NCI-H2196 (cell line): ENCODE results near the gene CACNB2.
"Not testable (repeated sequence)": the region's sequence is repeated elsewhere in the genome, so short reads cannot be mapped to it uniquely, and the experiment has no call there.

Experiments
- DNase-seq: peaks from one replicate; lab custom pipeline; 2025; ENCODE audit not compliant: unreplicated experiment; lab: John Stamatoyannopoulos, UW

Gene CACNB2

DNA sequence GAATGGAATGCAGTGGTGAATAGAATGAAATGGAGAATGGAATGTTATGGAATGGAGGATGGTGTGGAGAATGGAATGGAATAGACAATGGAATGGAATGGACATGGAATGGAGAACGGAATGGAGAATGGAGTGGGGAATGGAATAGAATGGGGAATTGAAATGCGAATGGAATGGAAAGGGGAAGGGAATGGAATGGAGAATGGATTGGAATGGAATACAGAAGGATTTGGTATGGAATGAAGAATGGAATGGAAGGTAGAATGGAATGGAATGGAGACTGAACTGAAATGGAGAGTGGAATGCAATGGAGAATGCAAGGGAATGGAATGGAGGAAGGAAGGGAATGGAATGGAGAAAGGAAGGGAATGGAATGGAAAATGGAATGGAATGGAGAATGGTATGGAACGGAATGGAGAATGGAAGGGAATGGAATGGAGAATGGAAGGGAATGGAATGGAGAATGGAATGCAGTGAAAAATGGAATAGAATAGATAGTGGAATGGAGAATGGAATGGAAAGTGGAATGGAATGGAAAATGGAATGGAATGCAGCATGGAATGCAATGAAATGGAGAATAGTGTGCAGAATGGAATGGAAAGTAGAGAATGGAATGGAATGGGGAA is 416.4 kb downstream of the CACNB2 start:
- no peak for DNase-seq

DNA sequence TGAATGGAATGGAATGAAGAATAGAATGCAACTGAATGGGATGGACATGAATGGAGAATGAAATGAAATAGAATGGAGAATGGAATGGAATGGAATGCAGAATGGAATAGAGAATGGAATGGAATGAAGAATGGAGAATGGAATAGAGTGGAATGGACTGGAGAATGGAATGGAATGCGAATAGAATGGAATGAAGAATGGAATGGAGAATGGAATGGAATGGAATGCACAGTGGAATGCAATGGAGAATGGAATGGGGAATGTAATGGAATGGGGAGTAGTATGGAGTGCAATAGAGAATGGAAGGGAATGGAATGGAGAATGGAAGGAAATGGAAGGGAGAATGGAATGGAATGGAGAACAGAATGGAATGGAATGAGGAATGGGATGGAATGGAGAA is 417.7 kb downstream of the CACNB2 start:
- no peak for DNase-seq

GRCh38 chr10:18561861-18562551 is 421.8 kb downstream of the CACNB2 start:
- DNase-seq, result no peak

GRCh38 chr10:18563003-18563726 is 422.9 kb downstream of the CACNB2 start:
- no peak for DNase-seq

DNA sequence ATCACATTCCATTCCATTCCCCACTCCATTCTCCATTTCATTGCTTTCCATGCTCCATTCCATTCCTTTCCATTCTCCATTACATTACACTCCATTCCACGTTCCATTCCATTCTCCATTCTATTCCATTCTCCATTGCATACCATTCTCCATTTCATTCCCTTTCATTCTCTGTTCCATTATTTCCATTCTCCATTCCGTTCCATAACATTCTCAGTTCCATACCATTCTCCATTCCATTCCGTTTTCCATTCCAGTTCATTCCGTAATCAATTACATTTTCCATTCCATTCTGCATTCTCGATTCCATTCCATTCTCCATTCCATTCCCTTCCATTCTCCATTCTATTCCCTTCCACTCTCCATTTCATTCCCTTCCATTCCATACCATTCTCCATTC is 424.8 kb downstream of the CACNB2 start:
- DNase-seq, result no peak

- DNase-seq, result no peak
These were observed 426.0 kb downstream of the CACNB2 start for GRCh38 chr10:18566177-18566576.

- DNase-seq, result no peak
These were observed 427.2 kb downstream of the CACNB2 start for GRCh38 chr10:18567343-18567856.

GRCh38 chr10:18570386-18570785 is 430.2 kb downstream of the CACNB2 start:
- DNase-seq, result not testable (repeated sequence)

DNA sequence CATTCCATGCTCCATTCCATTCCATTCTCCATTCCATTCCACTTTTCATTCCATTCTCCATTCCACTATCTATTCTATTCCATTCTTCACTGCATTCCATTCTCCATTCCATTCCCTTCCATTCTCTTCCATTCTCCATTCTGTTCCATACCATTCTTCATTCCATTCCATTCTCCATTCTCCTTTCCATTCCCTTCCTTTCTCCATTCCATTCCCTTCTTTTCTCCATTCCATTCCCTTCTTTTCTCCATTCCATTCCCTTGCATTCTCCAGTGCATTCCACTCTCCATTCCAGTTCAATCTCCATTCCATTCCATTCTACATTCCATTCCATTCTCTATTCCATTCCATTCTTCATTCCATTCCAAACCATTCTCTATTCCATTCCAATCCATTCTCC is 430.9 kb downstream of the CACNB2 start:
- DNase-seq, result no peak

GRCh38 chr10:18571780-18572179 is 431.6 kb downstream of the CACNB2 start:
- no peak for DNase-seq

- no peak for DNase-seq
These were observed 432.8 kb downstream of the CACNB2 start for GRCh38 chr10:18572959-18573561.

GRCh38 chr10:18576586-18576985 is 436.4 kb downstream of the CACNB2 start:
- DNase-seq, result no peak

DNA sequence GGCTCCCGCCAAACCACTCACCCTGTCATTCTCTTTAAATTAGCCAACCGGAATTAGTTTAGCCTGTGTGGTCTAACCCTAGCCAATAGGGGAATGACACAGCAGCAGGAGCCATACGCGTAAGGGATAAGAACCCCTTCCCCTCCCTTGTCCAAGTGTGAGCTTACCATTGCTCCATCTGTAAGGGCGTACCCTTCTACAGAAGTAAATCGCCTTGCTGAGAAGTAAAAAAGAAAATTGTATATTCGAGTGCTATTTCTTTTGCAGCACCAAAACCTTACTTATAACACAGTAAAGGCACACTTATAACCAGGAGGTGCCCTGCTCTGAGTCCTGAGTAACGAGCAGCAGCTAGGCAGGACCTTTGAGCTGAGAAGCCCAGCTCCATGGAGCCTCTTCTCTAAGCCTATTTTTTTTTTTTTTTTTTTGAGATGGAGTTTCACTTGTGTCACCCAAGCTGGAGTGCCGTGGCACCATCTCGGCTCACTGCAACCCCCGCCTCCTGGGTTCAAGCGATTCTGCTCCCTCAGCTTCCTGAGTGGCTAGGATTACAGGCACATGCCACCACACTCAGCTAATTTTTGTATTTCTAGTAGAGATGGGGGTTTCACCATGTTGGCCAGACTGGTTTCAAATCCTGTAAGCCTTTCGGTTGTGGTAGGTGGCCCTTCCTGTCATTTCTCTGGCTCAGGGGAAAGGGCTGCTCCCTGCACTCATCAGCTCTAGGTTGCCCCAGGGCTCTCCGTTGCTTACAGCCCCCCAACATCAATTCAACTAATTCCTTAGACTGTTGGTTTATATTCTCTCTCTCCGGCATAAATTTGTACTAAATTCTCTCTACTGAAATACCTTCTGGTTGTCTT is 437.8 kb downstream of the CACNB2 start:
- no peak for DNase-seq

GRCh38 chr10:18582803-18583202 is 442.6 kb downstream of the CACNB2 start:
- no peak for DNase-seq

DNA sequence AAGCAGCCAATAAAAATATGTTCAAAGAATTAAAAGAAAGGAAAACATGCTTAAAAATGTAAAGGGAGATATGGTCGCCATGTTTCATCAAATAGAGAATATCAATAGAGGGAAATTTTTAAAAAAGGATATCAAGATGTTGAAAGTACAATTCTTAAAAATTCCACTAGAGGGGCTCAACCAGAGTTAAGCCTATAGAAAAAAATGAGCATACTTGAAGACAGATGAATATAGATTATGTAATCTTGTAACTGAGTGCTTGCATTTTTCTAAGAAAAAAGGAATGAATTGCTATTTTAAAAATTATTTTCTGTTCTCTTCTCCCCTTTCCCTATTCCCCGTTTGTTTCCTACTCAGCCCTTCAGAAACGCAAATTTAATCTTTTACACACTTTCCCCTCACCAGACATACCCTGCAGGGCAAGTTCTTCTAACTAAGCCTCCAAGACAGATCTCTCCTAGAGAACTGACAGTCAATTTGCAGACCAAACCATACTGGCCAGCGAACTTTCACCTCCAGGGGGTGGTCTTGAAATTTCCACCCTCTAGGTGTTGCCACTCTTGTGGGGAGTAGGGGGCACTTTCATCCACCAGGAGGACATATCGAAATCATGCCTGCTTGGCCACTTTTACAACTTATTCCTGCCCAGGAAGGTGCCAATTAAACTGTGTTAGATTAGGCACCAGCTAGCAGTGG is 443.5 kb downstream of the CACNB2 start:
- DNase-seq, result no peak

DNA sequence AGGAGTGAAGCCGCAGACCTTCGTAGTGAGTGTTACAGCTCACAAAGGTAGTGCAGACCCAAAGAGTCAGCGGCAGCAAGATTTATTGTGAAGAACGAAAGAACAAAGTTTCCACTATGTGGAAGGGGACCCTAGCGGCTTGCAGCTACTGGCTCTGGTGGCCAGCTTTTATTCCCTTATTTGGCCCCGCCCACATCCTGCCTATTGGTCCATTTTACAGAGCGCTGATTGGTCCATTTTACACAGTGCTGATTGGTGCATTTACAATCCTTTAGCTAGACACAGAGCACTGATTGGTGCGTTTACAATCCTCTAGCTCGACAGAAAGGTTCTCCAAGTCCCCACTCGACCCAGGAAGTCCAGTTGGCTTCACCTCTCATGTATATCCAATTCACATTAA is 446.4 kb downstream of the CACNB2 start:
- DNase-seq, result not testable (repeated sequence)

DNA sequence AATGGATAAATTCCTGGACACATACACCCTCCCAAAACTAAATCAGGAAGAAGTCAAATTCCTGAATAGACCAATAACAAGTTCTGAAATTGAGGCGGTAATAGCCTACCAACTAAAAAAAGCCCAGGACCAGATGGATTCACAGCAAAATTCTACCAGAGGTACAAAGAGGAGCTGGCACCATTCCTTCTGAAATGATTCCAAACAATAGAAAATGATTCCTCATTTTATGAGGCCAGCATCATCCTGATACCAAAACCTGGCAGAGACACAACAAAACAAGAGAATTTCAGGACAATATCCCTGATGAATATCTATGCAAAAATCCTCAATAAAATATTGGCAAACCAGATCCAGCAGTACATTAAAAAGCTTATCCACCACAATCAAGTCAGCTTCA is 450.9 kb downstream of the CACNB2 start:
- not testable (repeated sequence) for DNase-seq
